Measurements from ENCODE around the gene IL2RA.

DNA sequence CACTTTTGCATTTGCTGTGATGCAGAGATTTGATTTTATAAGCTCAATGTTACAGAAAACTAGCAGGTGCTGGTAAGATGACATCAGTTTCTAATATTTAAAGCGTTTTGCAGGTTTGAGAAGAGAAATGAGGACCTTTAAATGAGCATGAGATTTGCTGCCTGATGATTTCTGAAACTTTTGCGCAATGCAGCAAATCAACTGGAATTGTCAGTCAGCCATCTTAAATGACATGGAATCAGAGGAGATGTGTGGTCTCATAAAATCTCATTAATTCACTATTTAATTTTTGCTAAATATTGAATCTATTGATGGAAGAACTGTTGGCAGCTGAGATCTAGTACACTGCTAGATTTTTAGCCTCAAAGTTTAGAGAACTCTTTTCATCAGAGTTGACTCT, 30.6 kb upstream of the IL2RA start:
- TF ChIP-seq, protein P1, sequence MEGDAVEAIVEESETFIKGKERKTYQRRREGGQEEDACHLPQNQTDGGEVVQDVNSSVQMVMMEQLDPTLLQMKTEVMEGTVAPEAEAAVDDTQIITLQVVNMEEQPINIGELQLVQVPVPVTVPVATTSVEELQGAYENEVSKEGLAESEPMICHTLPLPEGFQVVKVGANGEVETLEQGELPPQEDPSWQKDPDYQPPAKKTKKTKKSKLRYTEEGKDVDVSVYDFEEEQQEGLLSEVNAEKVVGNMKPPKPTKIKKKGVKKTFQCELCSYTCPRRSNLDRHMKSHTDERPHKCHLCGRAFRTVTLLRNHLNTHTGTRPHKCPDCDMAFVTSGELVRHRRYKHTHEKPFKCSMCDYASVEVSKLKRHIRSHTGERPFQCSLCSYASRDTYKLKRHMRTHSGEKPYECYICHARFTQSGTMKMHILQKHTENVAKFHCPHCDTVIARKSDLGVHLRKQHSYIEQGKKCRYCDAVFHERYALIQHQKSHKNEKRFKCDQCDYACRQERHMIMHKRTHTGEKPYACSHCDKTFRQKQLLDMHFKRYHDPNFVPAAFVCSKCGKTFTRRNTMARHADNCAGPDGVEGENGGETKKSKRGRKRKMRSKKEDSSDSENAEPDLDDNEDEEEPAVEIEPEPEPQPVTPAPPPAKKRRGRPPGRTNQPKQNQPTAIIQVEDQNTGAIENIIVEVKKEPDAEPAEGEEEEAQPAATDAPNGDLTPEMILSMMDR (IDR thresholded peaks at IDR 0.05; ENCODE audit: low read length), result no peak
- TF ChIP-seq EZH2 (IDR thresholded peaks at IDR 0.05; ENCODE audit: borderline replicate concordance, low read length), result no peak
